SJCRH30 (cell line): ENCODE measurements around the gene MAPK10. TPM values are rescaled to one million over a fixed set of nuclear protein-coding genes. Genes with fewer than 3 reads are reported as not detected.
"Not testable (repeated sequence)": the region's sequence is repeated elsewhere in the genome, so short reads cannot be mapped to it uniquely, and the experiment has no call there.

ENCODE experiments used
- DNase-seq, 2 experiments: peaks; one replicate each; pipeline ENCODE4 v3.0.0-alpha.2; 2015 to 2020
- H3K27ac ChIP-seq: fragments of 250-450 bp; sonication (Bioruptor Pico); 2 replicates; pipeline ENCODE4 v1.5.1; 2020; ENCODE audit warnings: mild to moderate bottlenecking, moderate library complexity
- H3K27me3 ChIP-seq: fragments of 250-450 bp; sonication (Bioruptor Pico); 2 replicates; pipeline ENCODE4 v1.5.1; 2020; ENCODE audit warnings: mild to moderate bottlenecking, moderate library complexity
- H3K36me3 ChIP-seq: fragments of 250-450 bp; sonication (Bioruptor Pico); 2 replicates; pipeline ENCODE4 v1.5.1; 2020; ENCODE audit warnings: mild to moderate bottlenecking, moderate library complexity
- H3K4me1 ChIP-seq: fragments of 250-450 bp; sonication (Bioruptor Pico); 2 replicates; pipeline ENCODE4 v1.5.1; 2020; ENCODE audit warnings: mild to moderate bottlenecking, moderate library complexity
- H3K4me3 ChIP-seq: fragments of 250-450 bp; sonication (Bioruptor Pico); 2 replicates; pipeline ENCODE4 v1.5.1; 2020; ENCODE audit warnings: mild to moderate bottlenecking, moderate library complexity
- H3K9me3 ChIP-seq: fragments of 250-450 bp; sonication (Bioruptor Pico); replicated peaks from 2 replicates; pipeline ENCODE4 v1.5.1; 2020; ENCODE audit warnings: mild to moderate bottlenecking, moderate library complexity
- total RNA-seq: library from RNA; depleted of rRNA; stranded (reverse); fragments of >200 nt; shearing (Covaris generic); gene quantifications from 2 replicates; pipeline ENCODE4 v1.2.3, GENCODE V29; 2014

MAPK10 gene
- total RNA-seq, 1 experiment from 2014 or later = 46.2 TPM

GRCh38 chr4:86233681-86234080, 126.2 kb downstream of the MAPK10 start:
- H3K27me3 ChIP-seq = no peaks in the 10 kb centered on the region
- H3K4me3 ChIP-seq = no peak overlapping the region
- no peak overlapping the region for H3K27ac ChIP-seq
- DNase-seq = no peak
- 0 out of 2 replicates have a peak, but pooled peaks cover 2% of the 10 kb centered on the region for H3K9me3 ChIP-seq
- no peaks in the 10 kb centered on the region for H3K4me1 ChIP-seq
- H3K36me3 ChIP-seq = no peaks in the 10 kb centered on the region

- Histone ChIP-seq H3K36me3 (no peaks in the 10 kb centered on the region), H3K4me3 (no peak overlapping the region), H3K9me3 (0 out of 2 replicates have a peak, but pooled peaks cover 2% of the 10 kb centered on the region), H3K27me3 (no peaks in the 10 kb centered on the region), H3K27ac (no peak overlapping the region), H3K4me1 (no peaks in the 10 kb centered on the region)
- no peak for DNase-seq
These were observed 126.8 kb downstream of the MAPK10 start for GRCh38 chr4:86233090-86233489.

GRCh38 chr4:86223472-86223871, 136.4 kb downstream of the MAPK10 start:
- Histone ChIP-seq H3K27me3 (no peaks in the 10 kb centered on the region), H3K9me3 (no peaks in the 10 kb centered on the region), H3K36me3 (no peaks in the 10 kb centered on the region), H3K4me1 (no peaks in the 10 kb centered on the region), H3K27ac (no peak overlapping the region), H3K4me3 (no peak overlapping the region)
- DNase-seq = peak; percentile 54 to 66

- H3K27me3 ChIP-seq = no peaks in the 10 kb centered on the region
These were observed 138.9 kb downstream of the MAPK10 start for GRCh38 chr4:86221002-86221401.

GRCh38 chr4:86220121-86220520, 139.7 kb downstream of the MAPK10 start:
- H3K4me1 ChIP-seq = no peaks in the 10 kb centered on the region
- no peak overlapping the region for H3K4me3 ChIP-seq
- DNase-seq = no peak
- H3K27ac ChIP-seq = no peak overlapping the region
- no peaks in the 10 kb centered on the region for H3K27me3 ChIP-seq
- no peaks in the 10 kb centered on the region for H3K36me3 ChIP-seq
- no peaks in the 10 kb centered on the region for H3K9me3 ChIP-seq

More at GRCh38 chr4:86221002-86221401, 138.9 kb downstream of the MAPK10 start:
- Histone ChIP-seq H3K4me1 (no peaks in the 10 kb centered on the region), H3K36me3 (no peaks in the 10 kb centered on the region), H3K9me3 (no peaks in the 10 kb centered on the region), H3K27ac (no peak overlapping the region), H3K4me3 (no peak overlapping the region)
- DNase-seq = no peak

GRCh38 chr4:86218746-86219473, 140.9 kb downstream of the MAPK10 start:
- no peak for DNase-seq
- Histone ChIP-seq H3K27ac (no peak overlapping the region), H3K27me3 (no peaks in the 10 kb centered on the region), H3K4me1 (no peaks in the 10 kb centered on the region), H3K4me3 (no peak overlapping the region), H3K36me3 (no peaks in the 10 kb centered on the region), H3K9me3 (no peaks in the 10 kb centered on the region; the same call in 1 of the 2 replicates)

- Histone ChIP-seq H3K27ac (no peak overlapping the region), H3K4me3 (no peak overlapping the region), H3K36me3 (no peaks in the 10 kb centered on the region), H3K4me1 (0 out of 2 replicates have a peak, but pooled peaks cover 6% of the 10 kb centered on the region), H3K27me3 (no peaks in the 10 kb centered on the region), H3K9me3 (no peaks in the 10 kb centered on the region)
- peak in 1 of 2 experiments; percentile 10 for DNase-seq
These were observed 156.7 kb downstream of the MAPK10 start for GRCh38 chr4:86203176-86203575.

GRCh38 chr4:86185659-86186058, 174.2 kb downstream of the MAPK10 start:
- Histone ChIP-seq H3K4me3 (no peak overlapping the region), H3K27ac (no peak overlapping the region), H3K27me3 (no peaks in the 10 kb centered on the region), H3K36me3 (0 out of 2 replicates have a peak, but pooled peaks cover 2% of the 10 kb centered on the region), H3K9me3 (peaks cover 15% of the 10 kb centered on the region), H3K4me1 (no peaks in the 10 kb centered on the region; the same call in 1 of the 2 replicates)
- no peak for DNase-seq

- Histone ChIP-seq H3K9me3 (peaks cover 15% of the 10 kb centered on the region), H3K4me3 (no peak overlapping the region)
These were observed 175.0 kb downstream of the MAPK10 start for GRCh38 chr4:86184901-86185285.

GRCh38 chr4:86184216-86184900, 175.5 kb downstream of the MAPK10 start:
- H3K36me3 ChIP-seq = 0 out of 2 replicates have a peak, but pooled peaks cover 2% of the 10 kb centered on the region
- H3K9me3 ChIP-seq = peaks cover 14% of the 10 kb centered on the region
- H3K27ac ChIP-seq = no peak overlapping the region
- H3K4me3 ChIP-seq = no peak overlapping the region
- no peak for DNase-seq
- no peaks in the 10 kb centered on the region for H3K27me3 ChIP-seq
- no peaks in the 10 kb centered on the region; the same call in 1 of the 2 replicates for H3K4me1 ChIP-seq

More at GRCh38 chr4:86184901-86185285, 175.0 kb downstream of the MAPK10 start:
- no peaks in the 10 kb centered on the region for H3K27me3 ChIP-seq
- no peak overlapping the region for H3K27ac ChIP-seq
- no peaks in the 10 kb centered on the region; the same call in 1 of the 2 replicates for H3K4me1 ChIP-seq
- 0 out of 2 replicates have a peak, but pooled peaks cover 2% of the 10 kb centered on the region for H3K36me3 ChIP-seq
- DNase-seq = no peak

- Histone ChIP-seq H3K27ac (no peak overlapping the region), H3K27me3 (no peaks in the 10 kb centered on the region), H3K4me3 (no peak overlapping the region), H3K36me3 (no peaks in the 10 kb centered on the region), H3K9me3 (no peaks in the 10 kb centered on the region), H3K4me1 (no peaks in the 10 kb centered on the region; the same call in 1 of the 2 replicates)
- no peak for DNase-seq
These were observed 178.3 kb downstream of the MAPK10 start for GRCh38 chr4:86181585-86181984.

- H3K9me3 ChIP-seq = no peaks in the 10 kb centered on the region
- no peak overlapping the region for H3K27ac ChIP-seq
- H3K36me3 ChIP-seq = no peaks in the 10 kb centered on the region
- H3K4me1 ChIP-seq = no peaks in the 10 kb centered on the region; the same call in 1 of the 2 replicates
- H3K4me3 ChIP-seq = no peak overlapping the region
- H3K27me3 ChIP-seq = no peaks in the 10 kb centered on the region
- DNase-seq = no peak
These were observed 181.6 kb downstream of the MAPK10 start for GRCh38 chr4:86178211-86178610.

- Histone ChIP-seq H3K27ac (no peak overlapping the region), H3K4me1 (no peaks in the 10 kb centered on the region), H3K4me3 (no peak overlapping the region), H3K27me3 (no peaks in the 10 kb centered on the region), H3K36me3 (0 out of 2 replicates have a peak, but pooled peaks cover 2% of the 10 kb centered on the region), H3K9me3 (no peaks in the 10 kb centered on the region)
- no peak for DNase-seq
These were observed 185.3 kb downstream of the MAPK10 start for GRCh38 chr4:86174506-86174905.

GRCh38 chr4:86168335-86168734, 191.5 kb downstream of the MAPK10 start:
- not testable (repeated sequence) for DNase-seq, H3K27ac ChIP-seq, H3K36me3 ChIP-seq, H3K4me3 ChIP-seq, H3K4me1 ChIP-seq, H3K9me3 ChIP-seq, H3K27me3 ChIP-seq

GRCh38 chr4:86160426-86160825, 199.4 kb downstream of the MAPK10 start:
- no peaks in the 10 kb centered on the region for H3K36me3 ChIP-seq
- peaks cover 6% of the 10 kb centered on the region; the same call in 1 of the 2 replicates for H3K4me1 ChIP-seq
- H3K27me3 ChIP-seq = no peaks in the 10 kb centered on the region
- no peak overlapping the region for H3K4me3 ChIP-seq
- H3K9me3 ChIP-seq = no peaks in the 10 kb centered on the region
- DNase-seq = no peak
- no peak overlapping the region for H3K27ac ChIP-seq
